Kidney epithelial cell (primary cell): ENCODE measurements around the gene S100A9. TPM values are rescaled to one million over a fixed set of nuclear protein-coding genes. Genes with fewer than 3 reads are reported as not detected.

Experiments used
- DNase-seq: peaks from one replicate; pipeline ENCODE4 v3.0.0-alpha.2; 2010; ENCODE audit warnings: low read depth
- H3K27me3 ChIP-seq: 2 replicates; pipeline ENCODE4 v1.6.0; 2011; ENCODE audit warnings: low read length; ENCODE audit not compliant: control insufficient read depth, insufficient read depth
- H3K36me3 ChIP-seq: 2 replicates; pipeline ENCODE4 v1.5.1; 2011; ENCODE audit warnings: low read length; ENCODE audit not compliant: control insufficient read depth, insufficient read depth
- H3K4me3 ChIP-seq: 2 replicates; pipeline ENCODE4 v1.5.1; 2011; ENCODE audit warnings: low read depth, mild to moderate bottlenecking, control low read depth, low read length
- total RNA-seq: library from RNA; depleted of rRNA; stranded (reverse); fragments of >200 nt; gene quantifications from 2 replicates; pipeline ENCODE4 v1.2.3, GENCODE V29; 2015
- TF ChIP-seq, protein P1 (sequence below): IDR thresholded peaks from 2 replicates; pipeline ENCODE4 v1.5.1; 2011; ENCODE audit warnings: mild to moderate bottlenecking, moderate library complexity, low read length, control low read depth, inconsistent platforms; ENCODE audit not compliant: insufficient read depth, poor library complexity, severe bottlenecking

Gene S100A9
- total RNA-seq, 1 donor from 2014 or later: 35.3 TPM

DNA sequence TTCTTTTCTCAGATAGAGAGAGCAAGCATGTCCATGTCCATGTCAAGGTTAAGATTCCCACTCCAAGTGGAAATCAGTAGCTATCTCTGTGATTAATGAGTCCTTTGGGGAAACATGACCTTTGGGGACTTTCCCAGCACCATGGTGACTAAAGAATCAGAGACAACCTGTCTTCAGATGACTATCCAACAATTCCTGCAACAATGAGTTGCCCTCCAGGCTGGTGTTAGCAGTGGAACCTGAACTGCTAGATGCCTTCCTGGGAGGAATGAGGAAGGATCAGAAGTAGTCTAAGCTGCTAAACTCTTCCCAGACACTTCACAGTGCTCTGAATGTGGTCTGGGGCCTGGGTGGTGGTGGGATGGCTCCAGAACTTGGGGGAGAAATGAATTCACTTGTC is 6.5 kb downstream of the S100A9 start:
- DNase-seq: no peak
- Histone ChIP-seq H3K4me3 (no peak overlapping the region), H3K36me3 (no peaks in the 10 kb centered on the region)

DNA sequence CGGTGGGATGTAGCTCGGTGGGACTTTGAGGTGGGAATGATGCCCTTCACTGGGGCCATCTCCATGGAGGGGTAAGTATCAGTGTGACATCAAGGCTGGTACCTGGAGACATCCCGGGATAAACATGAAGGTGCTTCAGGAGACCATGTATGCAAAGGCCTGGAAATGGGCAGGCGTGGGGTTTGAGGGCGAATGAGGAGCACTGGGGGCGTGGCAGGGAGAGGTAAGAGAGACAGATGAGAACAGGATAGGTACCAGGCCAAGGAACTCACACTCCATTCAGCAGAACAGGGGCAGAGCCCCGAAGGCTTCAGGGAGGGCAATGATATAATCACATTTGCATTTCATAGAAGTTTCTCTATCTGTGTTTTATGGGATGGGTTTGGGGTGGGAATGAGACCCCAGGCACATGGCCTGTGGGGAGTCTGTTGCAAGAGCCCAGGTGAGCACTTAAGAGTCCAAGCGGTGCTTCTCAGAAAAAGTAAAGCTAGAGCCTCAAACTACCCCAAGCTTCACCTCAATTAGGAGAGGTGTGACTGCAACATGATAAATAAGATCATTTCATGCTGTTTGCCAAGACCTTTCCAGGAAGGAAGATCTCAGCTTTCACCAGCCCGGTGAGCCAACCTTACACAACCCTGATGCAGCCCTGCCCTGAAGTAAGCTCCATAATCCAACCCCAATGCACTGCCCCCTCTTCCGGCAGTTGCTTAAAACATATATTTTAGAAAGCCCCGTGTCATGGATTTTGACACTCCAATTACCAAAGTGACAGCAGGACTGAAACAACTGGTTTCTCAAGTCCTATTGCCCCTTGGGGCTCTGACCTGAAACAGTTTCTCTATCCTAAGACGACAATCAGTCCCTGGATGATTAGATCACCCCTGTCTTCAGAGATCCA is 7.4 kb downstream of the S100A9 start:
- no peaks in the 10 kb centered on the region for H3K36me3 ChIP-seq
- no peak for DNase-seq
- H3K4me3 ChIP-seq: no peak overlapping the region
- H3K27me3 ChIP-seq: no peaks in the 10 kb centered on the region
- TF ChIP-seq, protein P1, sequence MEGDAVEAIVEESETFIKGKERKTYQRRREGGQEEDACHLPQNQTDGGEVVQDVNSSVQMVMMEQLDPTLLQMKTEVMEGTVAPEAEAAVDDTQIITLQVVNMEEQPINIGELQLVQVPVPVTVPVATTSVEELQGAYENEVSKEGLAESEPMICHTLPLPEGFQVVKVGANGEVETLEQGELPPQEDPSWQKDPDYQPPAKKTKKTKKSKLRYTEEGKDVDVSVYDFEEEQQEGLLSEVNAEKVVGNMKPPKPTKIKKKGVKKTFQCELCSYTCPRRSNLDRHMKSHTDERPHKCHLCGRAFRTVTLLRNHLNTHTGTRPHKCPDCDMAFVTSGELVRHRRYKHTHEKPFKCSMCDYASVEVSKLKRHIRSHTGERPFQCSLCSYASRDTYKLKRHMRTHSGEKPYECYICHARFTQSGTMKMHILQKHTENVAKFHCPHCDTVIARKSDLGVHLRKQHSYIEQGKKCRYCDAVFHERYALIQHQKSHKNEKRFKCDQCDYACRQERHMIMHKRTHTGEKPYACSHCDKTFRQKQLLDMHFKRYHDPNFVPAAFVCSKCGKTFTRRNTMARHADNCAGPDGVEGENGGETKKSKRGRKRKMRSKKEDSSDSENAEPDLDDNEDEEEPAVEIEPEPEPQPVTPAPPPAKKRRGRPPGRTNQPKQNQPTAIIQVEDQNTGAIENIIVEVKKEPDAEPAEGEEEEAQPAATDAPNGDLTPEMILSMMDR: no peak

More for the DNA sequence above, 6.5 kb downstream of the S100A9 start:
- TF ChIP-seq, protein P1: no peak
- H3K27me3 ChIP-seq: no peaks in the 10 kb centered on the region

DNA sequence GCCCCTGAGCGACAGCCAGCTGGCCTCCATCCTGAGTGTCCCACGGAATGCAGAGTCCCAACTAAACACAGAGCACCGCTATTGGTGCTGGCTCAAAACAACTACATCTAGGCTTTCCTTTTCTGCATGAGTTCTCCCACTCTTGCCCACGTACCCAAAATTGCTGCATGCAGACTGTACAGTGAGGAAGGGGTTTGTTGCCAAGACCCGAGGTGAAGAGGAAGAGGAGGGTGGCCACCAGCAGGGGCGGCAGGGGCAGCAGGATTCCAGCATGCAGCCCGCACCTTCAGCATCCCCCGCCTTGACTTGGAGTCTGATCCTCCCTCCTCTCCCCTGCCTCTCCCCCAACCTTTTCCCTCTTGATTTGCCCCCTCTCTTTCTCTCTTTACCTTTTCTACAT is 8.0 kb downstream of the S100A9 start:
- DNase-seq: no peak
- Histone ChIP-seq H3K27me3 (no peaks in the 10 kb centered on the region), H3K4me3 (no peak overlapping the region), H3K36me3 (no peaks in the 10 kb centered on the region)
- TF ChIP-seq, protein P1: no peak

DNA sequence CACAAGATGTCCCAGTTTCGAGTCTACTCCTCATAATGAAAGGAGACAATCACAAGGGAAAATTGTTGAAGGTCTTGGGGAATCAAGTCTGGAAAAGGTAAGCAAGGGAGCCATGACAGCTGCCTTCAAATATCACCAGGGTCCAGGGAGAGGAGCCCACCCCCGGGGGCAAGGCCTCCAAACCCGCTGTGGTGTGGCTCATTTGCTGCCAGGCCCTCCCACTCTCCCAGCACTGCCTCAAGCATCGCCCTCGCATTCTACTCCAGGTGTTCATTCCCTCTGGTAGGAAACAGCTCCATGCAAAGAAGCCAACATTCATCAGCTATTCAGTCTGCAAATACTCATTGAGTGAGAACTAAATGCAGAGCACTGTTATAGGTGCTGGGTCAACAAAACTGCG is 8.6 kb downstream of the S100A9 start:
- TF ChIP-seq, protein P1: no peak
- no peak for DNase-seq
- H3K4me3 ChIP-seq: no peak overlapping the region
- H3K27me3 ChIP-seq: no peaks in the 10 kb centered on the region
- H3K36me3 ChIP-seq: no peaks in the 10 kb centered on the region

DNA sequence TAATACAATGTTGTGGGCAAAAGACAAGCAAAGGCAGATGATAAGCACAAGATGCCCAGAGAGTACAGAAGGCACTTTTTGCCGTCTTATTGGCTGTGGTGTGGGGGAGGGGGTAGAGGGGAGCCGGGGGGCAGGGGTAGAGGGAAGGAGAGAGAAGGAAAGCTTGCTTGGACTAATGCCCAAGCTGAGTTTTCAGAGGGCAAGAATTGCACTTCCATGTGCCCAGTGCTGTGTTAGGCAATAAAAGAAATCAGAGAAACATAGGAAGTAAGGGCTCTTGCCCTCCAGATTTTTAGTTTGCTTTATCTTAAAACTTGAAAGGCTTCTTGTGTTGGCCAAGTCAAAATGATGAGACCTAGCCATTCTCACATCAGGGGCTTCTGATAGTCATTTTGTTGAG is 9.4 kb downstream of the S100A9 start:
- Histone ChIP-seq H3K27me3 (no peaks in the 10 kb centered on the region), H3K4me3 (no peak overlapping the region), H3K36me3 (no peaks in the 10 kb centered on the region)
- DNase-seq: no peak
- TF ChIP-seq, protein P1: no peak

DNA sequence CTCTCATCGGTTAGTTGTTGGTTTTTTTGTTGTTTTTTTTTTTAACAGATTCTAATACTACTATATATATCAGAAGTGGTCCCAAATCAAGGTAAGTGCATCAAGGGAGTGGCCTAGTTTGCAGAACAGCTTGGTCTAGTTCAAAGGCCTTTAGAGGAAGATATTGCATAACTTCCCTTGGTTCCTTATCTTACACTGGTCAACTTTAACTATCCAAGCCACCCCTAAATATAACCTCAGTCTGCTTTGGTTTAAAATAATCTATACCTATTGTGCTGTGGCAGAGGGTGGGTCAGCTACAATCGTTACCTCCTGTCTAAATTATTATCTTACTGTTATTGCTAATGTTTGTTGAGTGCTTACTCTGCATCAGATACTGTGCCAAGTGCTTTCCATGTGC is 10.8 kb downstream of the S100A9 start:
- Histone ChIP-seq H3K27me3 (no peaks in the 10 kb centered on the region), H3K36me3 (no peaks in the 10 kb centered on the region), H3K4me3 (no peak overlapping the region)
- TF ChIP-seq, protein P1: no peak
- no peak for DNase-seq
